HG02642 (cell line): ENCODE data around the gene TRIL.
A peak's percentile ranks its signal among the peaks of the same experiment; 100 is the strongest.

ENCODE experiments used
- ATAC-seq: cut with Tn5 transposase; IDR thresholded peaks from one replicate; pipeline ENCODE4 v1.9.1; 2021; ENCODE audit warnings: mild to moderate bottlenecking; ENCODE audit not compliant: unreplicated experiment, poor library complexity

The TRIL gene

DNA sequence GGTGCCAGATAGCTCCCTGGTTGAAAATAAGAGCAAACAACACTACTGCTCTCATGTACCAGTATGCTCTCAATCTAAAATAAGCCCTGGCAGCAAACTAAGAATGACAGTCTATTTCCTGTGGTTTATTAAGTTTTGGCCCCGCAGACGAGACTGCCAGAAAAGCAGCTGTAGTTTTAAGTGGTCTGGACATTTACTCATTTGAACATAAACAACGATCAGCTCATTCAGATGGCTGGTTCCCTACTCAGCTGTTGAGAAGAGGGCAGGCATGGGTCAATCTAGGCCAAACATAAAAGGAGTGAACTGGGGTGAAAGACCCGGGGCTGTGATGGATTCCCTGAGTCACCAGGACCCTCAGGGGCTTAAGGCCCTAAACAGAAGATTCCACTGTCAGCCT, 4.5 kb downstream of the TRIL start:
- ATAC-seq, result no peak

DNA sequence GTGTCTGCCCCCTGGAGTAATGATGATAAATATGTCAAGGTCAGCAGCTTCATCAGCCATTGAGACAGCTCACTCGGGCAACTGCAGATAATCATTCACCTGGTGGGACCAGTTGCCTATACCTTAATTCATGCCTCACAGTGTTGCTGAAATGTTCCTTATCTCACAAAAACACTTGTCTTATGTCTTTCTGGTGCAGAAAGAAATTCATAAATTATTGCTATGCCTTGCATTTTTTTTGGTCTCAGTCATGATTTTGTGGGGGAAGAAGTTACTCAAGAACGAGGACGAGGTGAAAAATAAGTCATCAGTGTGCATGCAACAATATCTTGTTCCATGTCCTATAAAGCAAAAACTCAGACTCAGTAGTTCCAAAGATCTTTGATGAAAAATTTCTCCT, 16.0 kb downstream of the TRIL start:
- no peak for ATAC-seq

DNA sequence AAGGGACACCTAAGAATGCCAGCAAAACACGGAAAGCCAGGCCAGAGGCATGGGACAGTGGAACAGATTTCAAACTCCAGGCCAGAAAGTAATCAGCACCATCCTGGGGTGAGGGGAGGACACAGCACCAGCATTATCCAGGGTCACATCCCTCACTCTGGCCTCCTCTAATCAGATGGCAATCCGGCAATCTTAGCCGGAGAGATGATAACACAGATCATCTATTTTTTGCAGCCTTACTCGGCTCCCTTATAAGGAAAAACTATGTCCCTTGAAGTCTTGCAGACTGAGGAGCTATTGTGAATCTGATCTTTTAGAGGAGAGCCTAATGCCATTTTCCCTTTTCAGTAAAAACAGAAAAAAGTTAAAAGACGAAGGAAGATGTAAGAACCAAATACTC, 16.5 kb downstream of the TRIL start:
- ATAC-seq, result no peak

DNA sequence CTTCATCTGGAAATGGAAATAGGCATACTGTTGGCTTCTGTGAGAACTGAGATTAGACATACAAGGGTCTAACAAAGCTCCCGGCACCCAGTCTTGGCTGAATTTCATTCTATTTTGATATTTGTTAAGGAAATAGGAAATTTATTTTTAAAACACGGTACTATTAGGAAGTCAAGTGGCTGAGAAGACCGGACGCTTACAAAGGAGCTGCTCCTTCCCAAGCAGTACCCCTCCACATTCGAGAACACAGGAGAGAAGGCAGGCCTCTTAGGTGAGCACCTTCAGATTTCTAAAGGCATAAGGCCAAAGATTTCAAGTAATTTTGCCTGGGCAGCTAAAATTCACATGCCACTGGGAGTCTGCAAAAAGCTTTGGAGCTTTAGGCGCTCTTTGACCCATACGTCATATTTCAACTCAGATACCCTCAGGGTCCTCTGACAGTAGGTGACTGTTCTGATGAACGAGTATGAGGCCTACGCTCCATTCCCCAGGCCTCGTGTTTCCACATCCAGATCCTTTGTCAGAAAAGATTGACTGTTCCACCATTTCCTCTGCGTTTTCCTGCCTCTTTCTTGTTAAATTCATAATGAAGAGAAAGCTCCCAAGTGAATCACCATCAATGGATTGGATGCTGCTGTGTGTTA, 17.3 kb downstream of the TRIL start:
- no peak for ATAC-seq

DNA sequence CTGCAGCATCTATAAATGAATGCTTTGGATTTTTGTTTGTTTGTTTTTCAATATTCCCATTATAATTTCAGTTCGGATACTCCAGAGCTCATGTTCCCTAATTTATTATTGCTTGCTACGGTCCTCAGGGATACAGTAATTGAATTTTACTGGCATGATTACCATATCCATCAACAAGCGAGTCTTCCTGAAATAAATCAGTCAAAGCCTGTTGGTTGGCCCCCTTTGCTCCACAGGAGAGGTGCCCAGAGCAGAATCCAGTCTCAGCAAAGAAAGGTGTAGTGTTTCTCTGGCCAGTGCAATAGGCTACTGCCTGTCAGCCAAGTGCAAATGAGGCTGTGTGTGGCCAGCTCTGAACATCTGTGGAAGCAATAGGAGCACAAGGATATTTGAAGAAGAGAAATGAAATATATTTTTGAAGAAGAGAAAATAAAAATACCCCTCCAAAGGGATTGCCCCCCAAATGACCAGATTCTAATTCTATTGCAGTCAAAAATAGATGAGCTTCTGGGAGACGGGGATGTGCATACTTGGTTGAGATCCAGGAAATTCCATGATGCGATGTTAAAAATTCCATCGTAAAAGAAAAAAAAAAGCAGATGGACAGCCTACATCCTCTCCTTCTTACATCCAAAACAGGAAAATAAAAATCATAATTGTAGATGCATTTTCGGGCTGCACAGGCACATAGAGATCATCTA, 18.1 kb downstream of the TRIL start:
- ATAC-seq, result no peak

DNA sequence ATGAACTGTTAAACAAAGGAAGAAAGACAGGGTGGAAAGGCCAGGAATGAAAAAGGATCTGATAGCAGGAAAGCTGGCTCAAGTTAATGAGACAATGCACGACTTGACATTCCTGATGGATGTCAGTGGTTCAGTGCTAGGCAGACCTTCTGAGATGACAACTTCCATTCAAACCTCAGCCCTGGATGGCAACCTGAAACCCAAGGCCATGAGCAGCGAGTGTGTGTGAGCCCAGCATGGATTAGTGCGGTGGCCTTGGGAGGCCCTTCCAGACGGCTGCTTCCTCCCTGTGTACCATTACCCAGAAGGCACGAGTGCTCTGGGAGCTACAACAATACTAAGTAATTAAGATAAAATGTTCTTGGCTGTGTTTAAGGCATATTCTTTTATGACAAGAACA, 18.8 kb downstream of the TRIL start:
- no peak for ATAC-seq

DNA sequence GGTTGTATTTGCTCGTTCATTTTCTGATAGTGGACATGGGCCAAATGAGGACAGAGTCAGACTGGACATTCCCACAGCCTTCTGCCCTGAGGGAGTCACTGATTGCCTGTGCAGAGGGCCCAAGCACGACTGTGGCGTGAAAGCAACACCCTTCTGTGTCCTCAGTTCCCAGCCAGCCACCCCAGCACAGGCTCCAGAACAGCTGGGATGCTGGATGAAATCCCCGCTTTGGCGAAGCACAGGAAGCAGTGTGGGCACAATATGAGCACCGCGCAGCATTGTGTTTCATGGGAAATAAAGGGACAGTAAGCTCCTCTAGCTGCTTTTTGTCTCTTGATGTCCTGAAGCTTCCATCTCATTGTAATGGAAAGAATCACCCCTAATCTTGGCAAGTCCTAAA, 20.5 kb downstream of the TRIL start:
- no peak for ATAC-seq

DNA sequence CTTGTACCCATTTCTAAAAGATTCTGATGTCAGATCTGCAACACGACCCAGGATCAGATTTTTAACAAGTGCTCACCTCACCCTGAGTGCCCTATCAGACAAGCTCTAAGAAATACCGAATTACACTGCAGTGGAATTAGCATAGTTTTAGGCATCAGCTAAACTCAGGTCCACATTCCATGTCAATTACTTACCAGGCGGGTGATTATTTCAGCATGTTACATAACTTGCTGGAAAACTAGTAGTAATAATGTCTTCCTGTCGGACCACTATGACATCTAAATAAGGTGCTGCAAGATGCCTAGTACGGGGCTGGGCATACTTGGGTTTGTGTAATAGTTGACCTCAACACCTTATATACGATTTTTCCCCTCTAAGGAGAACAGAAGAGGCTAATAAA, 21.0 kb downstream of the TRIL start:
- no peak for ATAC-seq

DNA sequence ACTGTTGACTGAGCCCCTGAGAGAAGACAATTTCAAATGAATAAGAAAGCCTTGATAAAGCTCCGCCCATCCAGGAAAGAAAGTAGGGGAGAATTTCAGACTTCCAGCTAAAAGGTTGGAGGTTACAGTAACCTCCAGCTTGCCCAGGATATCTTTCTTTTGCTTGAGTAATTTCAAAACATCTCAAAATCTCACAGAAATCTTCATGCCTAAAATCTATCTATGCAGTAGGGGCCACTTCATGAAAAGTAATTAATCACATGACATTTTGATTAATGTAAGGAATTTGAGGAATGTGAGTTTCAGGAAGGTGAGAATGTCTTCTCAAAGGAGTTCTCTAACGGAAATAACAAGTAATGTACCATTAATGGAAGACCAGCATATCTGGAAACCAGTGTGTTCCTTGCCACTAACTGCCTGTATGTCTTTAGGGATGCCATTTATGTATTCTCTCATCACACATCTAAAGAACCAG, 24.2 kb downstream of the TRIL start:
- no peak for ATAC-seq

DNA sequence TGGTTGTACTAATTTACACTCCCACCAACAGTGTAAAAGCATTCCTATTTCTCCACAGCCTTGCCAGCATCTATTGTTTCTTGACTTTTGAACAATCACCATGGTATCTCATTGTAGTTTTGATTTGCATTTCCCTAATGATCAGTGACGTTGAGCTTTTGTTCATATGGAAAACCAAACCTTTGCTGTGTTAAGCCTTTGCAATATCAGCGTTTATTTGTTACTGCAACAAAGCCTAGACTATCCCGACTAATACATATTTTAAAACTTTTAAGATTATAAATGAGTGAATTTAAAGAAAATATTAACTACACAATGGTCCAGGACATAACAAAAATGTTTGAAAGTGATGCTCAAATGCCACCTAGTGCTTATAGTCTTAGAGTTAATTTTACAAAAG, 26.6 kb downstream of the TRIL start:
- no peak for ATAC-seq

DNA sequence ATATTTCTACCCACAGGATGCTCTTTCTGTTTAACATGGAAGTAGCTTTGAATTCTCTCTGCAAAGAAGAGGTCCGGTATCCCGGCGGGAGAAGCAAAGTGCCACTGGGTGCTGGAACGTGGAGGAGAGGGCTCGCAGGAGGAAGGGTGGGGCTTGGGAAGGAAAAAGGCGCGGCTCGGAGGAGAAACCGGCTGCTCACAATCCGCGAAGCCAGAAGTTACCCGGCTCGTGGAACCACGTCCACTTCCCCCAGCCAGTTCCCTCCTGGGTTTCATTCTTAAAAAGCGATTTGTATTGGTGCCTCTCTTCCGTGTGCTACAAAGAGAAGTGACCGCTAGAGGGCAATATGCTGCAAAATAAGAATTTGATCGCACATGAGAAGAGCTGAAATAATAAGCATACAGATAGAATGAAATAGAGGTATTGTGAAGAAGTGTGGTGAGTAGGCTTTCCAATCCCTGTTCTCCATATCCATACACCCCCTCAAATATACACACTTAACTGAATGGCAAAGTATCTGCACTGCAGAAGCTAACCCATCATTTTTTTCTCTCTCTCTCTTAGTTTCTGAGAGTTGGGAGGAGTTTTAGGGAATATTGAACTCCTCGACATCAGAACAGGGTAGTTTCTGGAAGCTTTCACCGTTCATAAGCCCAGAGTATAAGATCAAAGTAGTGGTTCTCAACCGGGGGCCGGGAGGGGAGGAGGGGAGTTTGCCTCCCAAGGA, 31.1 kb downstream of the TRIL start:
- ATAC-seq, result peak; percentile 85

DNA sequence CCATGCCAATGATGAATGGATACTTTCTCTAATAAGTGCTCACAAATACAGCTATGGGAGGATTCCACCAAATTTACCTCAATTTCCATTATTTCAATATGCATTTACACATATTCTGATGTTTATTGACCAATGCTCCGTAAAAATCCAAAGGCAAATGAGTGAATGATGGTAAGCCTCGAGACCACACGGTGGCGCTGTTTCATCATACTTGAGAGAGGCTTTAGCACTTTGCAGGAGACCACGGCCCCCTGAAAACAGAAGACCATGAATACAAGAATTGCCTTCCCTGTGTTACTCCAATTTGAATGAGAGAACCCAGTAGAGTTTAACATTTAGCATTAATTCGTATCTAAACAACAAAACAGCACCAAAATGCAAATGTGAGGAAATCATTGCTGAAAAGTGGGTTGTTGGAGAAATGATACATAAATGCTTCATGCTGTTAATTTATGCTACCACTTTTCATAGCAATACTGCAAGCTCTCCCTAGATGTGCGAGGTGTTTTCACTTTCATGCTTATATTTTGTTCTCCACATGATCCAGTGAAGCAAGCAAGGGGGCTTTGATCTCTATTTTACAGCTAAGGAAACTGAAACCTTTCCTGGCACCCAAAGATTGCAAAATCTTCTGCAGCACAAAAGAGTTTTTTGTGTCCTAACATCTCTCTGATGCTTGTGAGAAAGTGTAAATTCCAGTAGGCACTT, 35.4 kb downstream of the TRIL start:
- no peak for ATAC-seq

DNA sequence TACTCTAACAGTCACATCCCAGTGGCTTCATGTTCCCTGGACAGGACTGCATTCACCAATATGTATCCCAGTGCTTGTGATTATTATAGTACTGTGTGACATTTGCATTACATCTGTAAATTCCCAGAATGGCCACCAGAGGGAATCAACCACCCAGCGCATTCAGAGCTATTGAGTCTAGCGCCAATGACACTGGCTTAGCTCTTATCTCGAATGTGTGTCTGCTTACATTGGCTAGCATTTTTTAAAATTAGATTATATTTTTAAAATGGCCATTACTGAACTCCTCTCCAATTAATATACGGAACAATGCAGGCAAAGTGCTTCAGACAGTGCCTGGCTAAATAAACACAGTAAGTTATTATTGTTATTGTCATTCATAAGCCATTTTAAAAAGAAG, 36.3 kb downstream of the TRIL start:
- ATAC-seq, result peak; percentile 74

DNA sequence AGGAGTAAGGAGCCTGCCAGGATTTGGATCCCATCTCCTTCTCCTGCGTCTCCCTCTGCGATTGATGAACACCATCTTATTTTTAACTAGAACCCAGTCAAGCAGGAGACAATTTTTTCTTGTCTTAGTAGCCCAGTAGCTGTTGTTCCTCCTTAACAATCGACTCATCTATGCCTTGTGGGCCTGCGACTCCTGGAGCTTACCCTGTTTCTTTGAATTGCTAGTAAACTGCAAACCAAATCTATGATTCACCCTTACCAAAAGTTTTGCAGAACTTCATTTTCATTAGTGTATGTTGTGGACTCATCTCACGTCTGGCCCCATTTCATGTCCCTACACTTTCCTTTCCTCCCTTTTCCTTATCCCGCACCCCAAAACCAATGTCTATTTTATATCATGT, 37.7 kb downstream of the TRIL start:
- ATAC-seq, result no peak

DNA sequence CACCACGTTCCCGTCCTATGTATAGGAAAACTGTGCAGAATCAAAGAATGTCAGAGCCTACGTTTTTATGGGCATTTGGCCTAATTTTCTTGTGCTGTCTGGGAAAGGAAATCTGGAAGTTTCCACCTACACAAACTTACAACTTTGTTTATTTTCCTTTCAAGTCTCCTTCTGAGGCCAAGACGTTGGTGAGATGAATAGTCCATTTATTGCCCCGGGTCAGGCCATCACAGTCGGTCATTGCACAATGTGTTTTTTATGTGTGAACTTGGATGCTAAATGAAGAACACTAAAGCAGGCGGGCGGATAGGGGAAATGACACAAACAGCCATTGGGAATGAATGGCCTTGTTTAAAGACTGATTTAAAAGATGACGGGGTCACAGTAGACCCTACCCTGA, 38.6 kb downstream of the TRIL start:
- no peak for ATAC-seq

DNA sequence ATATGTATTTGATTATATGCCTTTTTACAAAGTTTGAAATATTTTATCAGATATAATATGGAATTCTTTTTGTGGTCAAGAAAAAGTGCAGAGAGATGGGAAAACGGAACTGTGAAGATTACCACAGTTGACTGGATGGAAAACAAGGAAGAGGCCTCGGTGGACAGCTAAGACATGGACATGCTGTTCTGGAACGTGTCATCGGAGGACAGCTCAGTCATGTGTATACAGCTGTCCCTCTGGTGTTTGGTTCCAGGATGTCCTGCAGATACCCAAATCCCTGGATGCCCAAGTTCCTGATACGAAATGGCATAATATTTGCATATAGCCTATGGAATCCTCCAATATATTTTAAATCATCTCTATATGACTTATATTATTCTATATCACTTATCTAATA, 49.4 kb downstream of the TRIL start:
- no peak for ATAC-seq

DNA sequence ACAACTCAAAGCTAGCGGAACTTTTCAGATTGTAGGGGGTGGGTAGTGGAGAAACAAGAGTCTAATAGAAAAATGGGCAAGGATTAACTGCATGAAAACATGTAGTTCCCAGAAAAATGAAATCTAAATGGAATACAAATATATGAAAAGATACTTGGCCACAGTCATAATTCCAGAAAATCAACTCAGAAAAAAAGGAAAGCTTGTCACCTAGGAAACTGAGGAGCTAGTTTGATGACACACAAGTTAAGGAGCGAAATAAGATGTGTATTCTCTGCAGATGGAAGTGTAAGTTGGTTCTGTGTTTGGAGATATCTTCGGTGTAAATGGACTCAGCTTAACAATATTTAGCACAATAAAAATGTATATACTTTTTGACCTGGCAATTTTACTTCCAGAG, 52.7 kb downstream of the TRIL start:
- ATAC-seq, result no peak

DNA sequence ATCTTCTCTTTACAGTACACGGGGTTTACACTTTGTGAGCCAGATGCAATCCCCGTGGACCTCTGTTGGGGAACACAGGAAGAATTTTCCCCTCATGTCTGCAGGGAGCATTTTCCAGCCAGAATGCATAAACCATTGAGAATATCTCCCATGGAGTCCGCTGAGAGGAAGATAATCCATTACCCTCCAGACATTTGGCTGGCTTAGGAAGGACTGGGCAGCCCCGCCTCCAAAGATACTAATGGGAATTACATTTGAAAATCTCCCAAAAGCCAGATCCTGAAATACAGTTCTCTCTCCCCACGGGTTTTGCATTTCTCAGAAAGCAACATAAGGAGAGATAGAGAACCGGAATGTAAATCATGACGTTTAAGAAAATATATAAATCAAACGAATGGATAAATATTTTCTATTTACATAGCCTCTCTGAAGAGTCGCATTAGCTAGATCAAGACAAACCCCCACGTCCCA, 53.5 kb downstream of the TRIL start:
- no peak for ATAC-seq

DNA sequence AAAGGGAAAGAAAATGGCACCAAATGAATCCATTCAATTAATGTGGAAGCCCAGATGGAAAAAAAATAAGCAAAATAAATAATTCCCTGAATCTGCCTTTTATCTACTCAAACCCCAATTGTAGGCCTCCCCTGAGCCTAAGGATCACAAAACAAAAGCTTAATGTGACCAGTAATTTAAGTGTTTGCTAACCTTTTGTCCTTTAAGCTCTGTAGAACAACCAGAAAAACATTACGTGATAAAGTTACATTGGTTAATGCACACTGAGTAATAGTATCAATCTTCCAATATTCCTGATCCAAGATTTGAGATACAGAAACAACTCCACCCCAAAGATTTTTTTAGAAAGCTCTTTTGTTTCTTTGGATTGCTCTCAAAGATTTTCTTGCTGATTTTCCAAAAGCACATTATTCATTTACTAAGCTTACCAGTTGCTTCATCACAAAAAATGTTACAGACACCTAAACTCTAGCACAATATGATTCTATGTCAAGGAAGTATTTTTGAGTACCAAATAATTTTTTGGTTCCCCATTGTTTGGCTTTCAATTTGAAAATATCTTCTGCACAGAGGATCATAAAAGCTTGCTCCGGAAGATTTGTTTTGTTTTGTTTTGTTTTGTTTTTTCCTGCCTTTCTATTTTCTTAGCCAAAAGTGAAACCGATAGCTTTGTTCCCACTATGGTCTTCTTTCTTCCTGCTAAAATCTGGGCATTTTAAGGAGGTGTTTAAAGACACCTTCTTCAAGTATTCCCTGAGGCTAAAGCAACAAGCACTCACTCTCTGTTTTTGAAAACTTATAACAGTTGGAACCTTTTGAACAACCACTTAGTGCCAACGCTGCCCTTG, 54.2 kb downstream of the TRIL start:
- no peak for ATAC-seq
